Measurements from ENCODE around the gene CACNA2D3.

GRCh38 chr3:54366839-54367238 is 244.5 kb downstream of the CACNA2D3 start:
- no peak for TF ChIP-seq CTCF (IDR thresholded peaks at IDR 0.05)
- no peak for TF ChIP-seq POLR2A (IDR thresholded peaks at IDR 0.05)

Data from lower leg skin (tissue), 3 donors.